ENCODE data around the gene DDX28.
"Not testable (repeated sequence)": the region's sequence is repeated elsewhere in the genome, so short reads cannot be mapped to it uniquely, and the experiment has no call there.

The DDX28 gene

GRCh38 chr16:68035227-68035626, 12.2 kb upstream of the DDX28 start:
- DNase-seq = no peak

- no peak for DNase-seq
These were observed 10.1 kb upstream of the DDX28 start for GRCh38 chr16:68033101-68033500.

GRCh38 chr16:68031951-68032350, 8.9 kb upstream of the DDX28 start:
- DNase-seq = no peak

GRCh38 chr16:68030108-68030507, 7.1 kb upstream of the DDX28 start:
- not testable (repeated sequence) for DNase-seq

- no peak for DNase-seq
These were observed 6.0 kb upstream of the DDX28 start for GRCh38 chr16:68028996-68029395.

- no peak for DNase-seq
These were observed 729 bp downstream of the DDX28 start for GRCh38 chr16:68022278-68022727.

GRCh38 chr16:68021490-68021889, 1.5 kb downstream of the DDX28 start:
- DNase-seq = no peak

- DNase-seq = no peak
These were observed 3.8 kb downstream of the DDX28 start for GRCh38 chr16:68019167-68019680.

GRCh38 chr16:68015681-68016080, 7.4 kb downstream of the DDX28 start, which contains the start of gene DPEP2NB:
Gene DPEP2NB, minus strand, starts transcription at chr16:68015911. Its CDS starts 141 bp downstream, at chr16:68015770.
- no peak for DNase-seq

- no peak for DNase-seq
These were observed 9.6 kb downstream of the DDX28 start for GRCh38 chr16:68013440-68013839.

- DNase-seq = not testable (repeated sequence)
These were observed 13.2 kb downstream of the DDX28 start for GRCh38 chr16:68009872-68010271.

- DNase-seq = no peak
These were observed 13.8 kb downstream of the DDX28 start for GRCh38 chr16:68009157-68009735.

- DNase-seq = no peak
These were observed 17.2 kb downstream of the DDX28 start for GRCh38 chr16:68005786-68006286.

GRCh38 chr16:68005211-68005610, 17.8 kb downstream of the DDX28 start:
- DNase-seq = no peak

GRCh38 chr16:68003031-68003430, 20.0 kb downstream of the DDX28 start:
- DNase-seq = no peak

GRCh38 chr16:68000450-68000849, 22.6 kb downstream of the DDX28 start:
- no peak for DNase-seq

- DNase-seq = no peak
These were observed 23.0 kb downstream of the DDX28 start for GRCh38 chr16:67999985-68000384.

- peak; percentile 15 for DNase-seq
These were observed 24.0 kb downstream of the DDX28 start, which contains the start of gene DPEP2 for GRCh38 chr16:67998779-67999688. Gene DPEP2, minus strand, starts transcription at chr16:67999484. Its CDS starts 6,272 bp downstream, at chr16:67993212.

GRCh38 chr16:67998231-67998778, 24.7 kb downstream of the DDX28 start:
- not testable (repeated sequence) for DNase-seq

GRCh38 chr16:67996666-67997065, 26.4 kb downstream of the DDX28 start:
- no peak for DNase-seq

GRCh38 chr16:67995423-67995822, 27.6 kb downstream of the DDX28 start:
- DNase-seq = no peak

GRCh38 chr16:67994040-67994408, 29.0 kb downstream of the DDX28 start:
- not testable (repeated sequence) for DNase-seq

Data from midbrain (tissue), 1 donor.